GM21447 (cell line): Measurements from ENCODE around the gene IL21R.
A peak's percentile ranks its signal among the peaks of the same experiment; 100 is the strongest.
"Not testable (repeated sequence)": the region's sequence is repeated elsewhere in the genome, so short reads cannot be mapped to it uniquely, and the experiment has no call there.

Experiments used
- ATAC-seq: cut with Tn5 transposase; IDR thresholded peaks from one replicate; pipeline ENCODE4 v1.9.1; 2021; ENCODE audit not compliant: unreplicated experiment

IL21R gene

DNA sequence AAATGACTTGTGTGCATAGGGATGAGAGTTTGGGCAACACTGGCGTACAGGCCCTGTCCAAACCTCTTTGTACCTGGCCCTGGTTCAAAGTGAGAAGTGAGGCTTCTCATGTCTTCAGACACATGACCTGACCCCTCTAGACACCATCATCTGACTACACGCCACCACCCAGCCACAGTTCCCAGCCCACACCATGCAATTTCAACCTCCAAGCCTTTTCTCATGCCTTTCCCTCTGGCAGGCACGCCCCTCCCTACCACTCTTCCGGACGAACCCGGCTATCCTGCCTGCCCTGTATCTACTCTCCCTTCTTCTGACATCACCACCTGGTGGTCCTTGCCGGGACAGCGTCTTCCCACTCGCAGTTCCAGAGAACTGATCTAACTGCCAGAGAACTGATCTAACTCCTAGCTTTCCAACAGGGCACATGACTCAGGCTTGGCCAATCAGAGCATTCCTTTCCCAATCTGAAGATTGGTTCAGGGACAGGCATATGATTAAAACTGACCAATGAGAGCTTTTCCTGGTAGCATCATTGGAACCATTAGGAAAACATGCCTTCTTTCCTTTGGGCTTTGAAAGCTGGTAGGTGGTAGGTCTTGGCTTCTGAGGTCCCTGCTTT, 27.1 kb upstream of the IL21R start:
- peak; percentile 39 for ATAC-seq

DNA sequence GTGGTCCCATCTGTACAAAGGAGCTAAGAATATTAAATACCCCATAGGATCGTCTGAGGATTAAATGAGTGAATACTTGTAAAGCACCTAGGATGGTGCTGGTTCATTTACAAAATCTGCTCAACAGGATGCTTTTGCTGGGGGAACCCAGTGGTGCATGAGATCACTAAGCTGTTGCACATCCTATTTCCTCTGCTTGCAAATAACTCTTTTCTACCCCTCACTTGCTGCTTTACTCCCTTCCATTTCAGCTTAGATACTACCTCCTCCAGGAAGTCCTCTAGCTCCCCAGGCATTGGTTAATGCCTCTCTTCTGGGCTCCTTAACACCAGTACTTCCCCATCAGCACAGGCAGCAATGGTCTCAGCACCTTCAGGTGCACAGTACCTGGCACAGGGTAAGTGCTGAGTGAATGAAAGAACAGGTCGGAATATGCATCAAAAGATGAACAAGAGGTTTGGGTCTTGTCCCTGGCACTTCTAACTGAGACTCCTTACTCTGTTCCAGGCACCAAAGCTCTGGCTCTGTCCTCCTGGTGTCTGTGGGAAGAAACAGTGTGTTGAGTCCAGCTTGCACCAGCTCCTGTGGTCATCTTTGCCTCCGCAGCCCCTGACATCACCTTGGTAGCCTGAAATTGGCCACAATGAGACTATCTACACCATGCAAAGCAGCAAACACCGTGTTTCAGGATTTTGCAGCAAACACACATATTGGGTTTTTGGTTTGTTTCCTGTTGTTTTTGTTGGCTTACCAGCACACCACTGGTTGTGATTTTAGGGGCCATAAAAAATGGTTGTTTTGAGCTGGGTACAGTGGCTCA, 24.1 kb upstream of the IL21R start:
- ATAC-seq = no peak

- no peak for ATAC-seq
These were observed 23.0 kb upstream of the IL21R start for GRCh38 chr16:27378871-27379481.

- no peak for ATAC-seq
These were observed 22.1 kb upstream of the IL21R start for GRCh38 chr16:27379919-27380318.

DNA sequence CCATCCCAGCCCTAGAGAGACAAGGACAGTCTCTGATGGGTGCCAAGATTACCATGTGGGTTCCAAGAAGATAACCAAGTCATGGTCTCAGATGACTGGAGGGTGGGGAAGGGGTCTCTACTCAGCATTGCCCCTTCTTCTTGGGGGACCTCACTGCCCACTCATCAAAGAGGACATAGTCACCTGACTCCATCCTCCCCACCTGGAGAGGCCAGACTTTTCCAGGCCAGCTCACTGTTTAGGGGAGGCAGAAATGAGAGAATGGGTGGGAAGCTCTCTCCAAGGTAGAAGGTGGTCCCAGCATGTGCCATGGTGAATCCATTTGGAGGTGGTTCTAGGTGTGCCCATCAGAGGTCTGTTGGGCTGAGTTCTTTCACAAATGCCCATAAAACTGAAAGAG, 20.7 kb upstream of the IL21R start:
- ATAC-seq = no peak

- ATAC-seq = no peak
These were observed 19.8 kb upstream of the IL21R start for GRCh38 chr16:27381974-27382855.

- no peak for ATAC-seq
These were observed 18.3 kb upstream of the IL21R start for GRCh38 chr16:27383556-27384243.

GRCh38 chr16:27384425-27384824, 17.5 kb upstream of the IL21R start:
- no peak for ATAC-seq

DNA sequence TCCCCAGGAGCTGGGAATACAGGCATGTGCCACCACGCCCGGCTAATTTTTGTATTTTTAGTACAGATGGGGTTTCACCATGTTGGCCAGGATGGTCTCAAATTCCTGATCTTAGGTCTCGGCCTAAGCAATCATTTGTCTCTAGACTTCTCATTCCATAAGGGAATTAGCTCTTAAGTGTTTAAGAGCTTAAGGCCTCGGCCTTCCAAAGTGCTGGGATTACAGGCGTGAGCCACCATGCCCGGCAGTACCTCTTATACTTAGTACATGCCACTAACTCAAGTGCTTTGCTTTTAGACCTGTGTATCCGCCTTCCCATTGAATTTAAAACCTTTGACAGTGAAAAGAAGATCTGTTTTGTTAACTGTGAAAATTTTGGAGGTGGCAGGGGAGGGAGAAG, 16.6 kb upstream of the IL21R start:
- no peak for ATAC-seq

GRCh38 chr16:27386674-27387073, 15.3 kb upstream of the IL21R start:
- ATAC-seq = no peak

DNA sequence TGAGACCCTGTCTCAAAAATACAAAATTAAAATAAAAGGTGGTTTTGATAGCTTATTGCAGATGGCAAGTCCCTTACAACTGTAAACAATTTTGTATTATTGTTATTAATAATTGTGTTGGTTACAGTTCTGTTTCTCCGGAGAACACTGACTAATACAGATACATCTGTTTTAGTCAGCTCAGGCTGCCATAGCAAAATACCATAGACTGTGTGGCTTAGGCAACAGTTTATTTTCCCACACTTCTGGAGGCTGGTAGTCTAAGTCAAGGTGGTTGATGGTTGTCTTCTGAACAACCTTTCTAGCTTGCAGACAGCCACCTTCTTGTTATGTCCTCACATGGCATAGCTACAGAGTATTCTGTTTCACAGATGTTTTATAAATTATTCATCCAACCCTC, 14.2 kb upstream of the IL21R start:
- peak; percentile 66 for ATAC-seq

DNA sequence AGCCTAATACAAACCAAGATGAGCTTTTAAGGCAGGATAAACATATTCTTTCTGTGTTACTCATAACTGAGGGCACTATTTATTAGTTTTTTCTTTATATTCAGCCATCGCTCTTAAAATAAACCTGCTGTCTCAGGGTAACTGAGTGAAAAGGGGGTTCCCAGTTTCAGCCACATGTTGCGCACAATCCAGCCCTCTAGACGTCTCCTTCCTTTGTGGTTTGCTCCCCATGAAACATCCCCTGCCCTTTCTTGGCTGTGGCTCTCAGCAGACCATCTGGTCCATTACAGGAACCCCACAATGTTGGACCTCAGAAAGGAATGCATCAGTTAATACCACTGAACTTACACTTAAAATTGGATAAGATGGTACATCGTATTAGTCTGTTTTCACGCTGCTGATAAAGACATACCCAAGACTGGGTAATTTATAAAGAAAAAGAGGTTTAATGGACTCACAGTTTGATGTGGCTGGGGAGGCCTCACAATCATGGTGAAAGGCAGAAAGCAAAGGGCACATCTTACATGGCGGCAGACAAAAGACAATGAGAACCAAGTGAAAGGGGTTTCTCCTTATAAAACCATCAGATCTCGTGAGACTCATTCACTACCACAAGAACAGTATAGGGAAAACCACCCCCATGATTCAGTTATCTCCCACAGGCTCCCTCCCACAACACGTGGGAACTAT, 12.6 kb upstream of the IL21R start:
- ATAC-seq = no peak

DNA sequence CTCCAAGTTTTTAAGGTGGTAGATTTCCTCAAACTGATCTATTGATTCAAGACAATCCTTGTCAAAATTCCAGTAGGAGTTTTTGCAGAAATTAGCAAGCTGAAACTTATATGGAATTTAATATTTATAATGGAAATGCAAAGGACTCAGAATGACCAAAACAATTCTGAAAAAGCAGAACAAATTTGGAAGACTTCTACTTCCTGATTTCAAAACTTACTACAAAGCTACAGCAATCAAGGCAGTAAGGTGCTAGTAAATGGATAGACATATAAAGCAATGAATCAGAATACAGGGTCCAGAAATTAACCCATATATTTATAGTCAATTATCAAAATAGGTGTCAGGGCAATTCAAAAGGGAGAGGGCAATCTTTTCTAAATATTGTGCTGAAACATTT, 11.8 kb upstream of the IL21R start:
- ATAC-seq = no peak

GRCh38 chr16:27392671-27393070, 9.3 kb upstream of the IL21R start:
- no peak for ATAC-seq

GRCh38 chr16:27394516-27394915, 7.5 kb upstream of the IL21R start:
- ATAC-seq = no peak

- ATAC-seq = not testable (repeated sequence)
These were observed 3.6 kb upstream of the IL21R start for GRCh38 chr16:27398341-27398893.

DNA sequence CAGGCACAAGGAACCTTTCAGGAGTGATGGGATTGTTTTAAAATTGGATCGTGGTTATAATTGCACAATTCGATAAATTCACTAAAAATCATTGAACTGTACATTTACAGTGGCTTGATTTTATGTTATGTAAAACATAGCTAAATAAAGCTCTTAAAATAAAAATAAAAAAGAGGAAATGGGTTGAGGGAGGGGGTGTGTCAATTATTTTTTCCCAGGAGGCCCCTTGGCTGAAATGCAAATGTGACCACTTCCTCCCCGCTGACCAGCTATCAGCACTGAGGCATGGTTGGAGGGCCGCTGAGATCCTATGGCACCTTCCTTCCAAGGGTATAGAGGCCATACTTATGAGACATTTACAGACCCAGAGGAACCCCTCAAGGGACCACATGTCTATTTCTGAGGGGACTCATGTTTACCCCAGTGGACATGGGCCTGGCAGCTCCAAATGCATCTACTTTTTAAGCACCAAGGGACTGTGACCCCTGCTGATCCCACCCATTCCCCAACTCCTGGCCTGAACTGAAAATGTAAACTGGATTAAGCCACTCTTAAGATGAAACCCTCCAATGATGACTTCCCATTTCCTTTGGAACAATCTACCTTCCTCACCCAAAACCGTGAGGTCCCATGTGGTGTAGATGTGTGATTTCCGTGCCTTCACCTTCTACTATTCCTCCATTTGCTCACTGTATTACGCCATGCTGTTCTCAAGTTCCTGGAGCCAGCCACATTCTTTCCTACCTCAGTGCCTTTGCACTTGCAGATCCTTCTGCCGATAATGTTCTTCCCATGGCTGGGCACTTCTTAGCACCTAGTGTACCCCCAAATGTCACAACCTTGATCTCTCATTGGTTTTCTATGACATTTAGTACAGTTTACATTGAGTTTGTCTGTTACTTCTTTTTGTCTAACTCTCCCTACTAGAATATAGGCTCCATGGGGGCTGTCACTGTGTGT, 2.8 kb upstream of the IL21R start:
- peak; percentile 34 for ATAC-seq

DNA sequence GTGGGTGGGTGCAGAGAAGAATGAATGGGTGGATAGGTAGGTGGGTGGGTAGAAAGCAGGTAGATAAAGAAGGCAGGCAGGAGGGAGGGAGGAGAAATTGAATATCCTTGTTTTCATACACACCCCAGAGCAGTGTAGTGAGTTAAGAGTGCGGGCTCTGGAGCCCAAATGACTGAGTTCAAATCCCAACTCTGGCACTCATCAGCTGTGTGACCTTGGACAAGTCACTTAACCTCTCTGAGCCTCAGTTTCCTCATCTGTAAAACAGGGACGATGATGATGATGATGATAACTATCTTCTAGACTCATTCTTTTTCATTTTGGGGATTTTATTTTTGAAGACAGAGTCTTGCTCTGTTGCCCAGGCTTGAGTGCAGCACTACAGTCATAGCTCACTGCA, 2.0 kb upstream of the IL21R start:
- ATAC-seq = no peak
